Ascending aorta (tissue), 2 donors: ENCODE data around the gene AGXT2. TPM values are rescaled to one million over a fixed set of nuclear protein-coding genes. Genes with fewer than 3 reads are reported as not detected.

ENCODE experiments used
- DNase-seq, 2 donors: peaks; one replicate each; pipeline ENCODE4 v3.0.0-alpha.2; 2019; ENCODE audit warnings: low spot score in 2 of 2
- H3K27ac ChIP-seq, 2 donors: fragments of 200-600 bp; sonication (generic); one replicate each; pipeline ENCODE4 v1.5.1; 2016 to 2017; ENCODE audit warnings: mild to moderate bottlenecking in 1 of 2
- H3K27me3 ChIP-seq: fragments of 200-600 bp; sonication (generic); one replicate; pipeline ENCODE4 v1.5.1; 2017
- H3K36me3 ChIP-seq, 2 donors: fragments of 200-600 bp; sonication (generic); one replicate each; pipeline ENCODE4 v1.5.1; 2016
- H3K4me1 ChIP-seq, 2 donors: fragments of 200-600 bp; sonication (generic); one replicate each; pipeline ENCODE4 v1.5.1; 2016 to 2017; ENCODE audit warnings: mild to moderate bottlenecking in 1 of 2
- H3K4me3 ChIP-seq, 2 donors: fragments of 200-600 bp; sonication (generic); one replicate each; pipeline ENCODE4 v1.5.1; 2016 to 2017; ENCODE audit warnings: mild to moderate bottlenecking in 1 of 2
- H3K9me3 ChIP-seq, 2 donors: fragments of 200-600 bp; sonication (generic); one replicate each; pipeline ENCODE4 v1.5.1; 2016
- intact Hi-C: fragments of 100-400 bp; cut with DNase I; formaldehyde crosslinking; loops from one replicate; pipeline ENCODE4 v1.15.1; 2023
- total RNA-seq: library from RNA; depleted of rRNA; stranded (reverse); fragments of >200 nt; gene quantifications from one replicate; pipeline ENCODE4 v1.1.0, GENCODE V29; 2016
- TF ChIP-seq, protein P1 (sequence below), 3 experiments: fragments of 200-600 bp in 2 of 3; fragments of 450-650 bp in 1 of 3; sonication (generic) in 2 of 3; IDR thresholded peaks; one replicate each; pipeline ENCODE4 v1.5.1; 2016 to 2019; ENCODE audit warnings: antibody characterized with exemption in 3 of 3, mild to moderate bottlenecking in 1 of 3, moderate library complexity in 1 of 3

The AGXT2 gene
- total RNA-seq, 1 donor from 2014 or later: not detected

DNA sequence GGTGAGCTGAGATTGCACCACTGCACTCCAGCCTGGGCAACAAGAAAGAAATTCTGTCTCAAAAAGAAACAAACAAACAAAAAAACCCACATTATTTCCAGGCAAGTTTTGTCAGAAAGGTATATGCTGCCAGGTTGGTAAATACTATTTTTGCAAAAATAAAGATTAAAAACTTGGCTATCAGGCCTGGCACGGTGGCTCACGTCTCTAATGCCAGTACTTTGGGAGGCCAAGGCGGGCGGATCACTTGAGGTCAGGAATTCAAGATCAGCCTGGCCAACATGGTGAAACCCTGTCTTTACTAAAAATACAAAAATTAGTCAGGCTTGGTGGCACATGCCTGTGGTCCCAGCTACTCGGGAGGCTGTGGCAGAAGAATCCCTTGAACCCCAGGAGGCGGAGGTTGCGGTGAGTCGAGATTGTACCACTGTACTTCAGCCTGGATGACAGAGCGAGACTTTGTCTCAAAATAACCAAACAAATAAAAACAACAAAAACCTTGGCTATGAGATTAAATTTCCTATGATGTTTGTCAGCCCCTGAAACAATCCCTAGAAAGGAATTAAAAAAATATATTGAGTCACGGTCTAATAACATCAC is 22.7 kb downstream of the AGXT2 start:
- no peaks in the 10 kb centered on the region for H3K36me3 ChIP-seq
- H3K9me3 ChIP-seq: no peaks in the 10 kb centered on the region
- no peak overlapping the region for H3K27ac ChIP-seq
- TF ChIP-seq, protein P1, sequence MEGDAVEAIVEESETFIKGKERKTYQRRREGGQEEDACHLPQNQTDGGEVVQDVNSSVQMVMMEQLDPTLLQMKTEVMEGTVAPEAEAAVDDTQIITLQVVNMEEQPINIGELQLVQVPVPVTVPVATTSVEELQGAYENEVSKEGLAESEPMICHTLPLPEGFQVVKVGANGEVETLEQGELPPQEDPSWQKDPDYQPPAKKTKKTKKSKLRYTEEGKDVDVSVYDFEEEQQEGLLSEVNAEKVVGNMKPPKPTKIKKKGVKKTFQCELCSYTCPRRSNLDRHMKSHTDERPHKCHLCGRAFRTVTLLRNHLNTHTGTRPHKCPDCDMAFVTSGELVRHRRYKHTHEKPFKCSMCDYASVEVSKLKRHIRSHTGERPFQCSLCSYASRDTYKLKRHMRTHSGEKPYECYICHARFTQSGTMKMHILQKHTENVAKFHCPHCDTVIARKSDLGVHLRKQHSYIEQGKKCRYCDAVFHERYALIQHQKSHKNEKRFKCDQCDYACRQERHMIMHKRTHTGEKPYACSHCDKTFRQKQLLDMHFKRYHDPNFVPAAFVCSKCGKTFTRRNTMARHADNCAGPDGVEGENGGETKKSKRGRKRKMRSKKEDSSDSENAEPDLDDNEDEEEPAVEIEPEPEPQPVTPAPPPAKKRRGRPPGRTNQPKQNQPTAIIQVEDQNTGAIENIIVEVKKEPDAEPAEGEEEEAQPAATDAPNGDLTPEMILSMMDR (IDR thresholded peaks at IDR 0.05): no peak
- no peaks in the 10 kb centered on the region for H3K4me1 ChIP-seq
- H3K27me3 ChIP-seq: no peaks in the 10 kb centered on the region
- no peak for DNase-seq
- no peak overlapping the region for H3K4me3 ChIP-seq
- intact Hi-C loops: no loop called here

DNA sequence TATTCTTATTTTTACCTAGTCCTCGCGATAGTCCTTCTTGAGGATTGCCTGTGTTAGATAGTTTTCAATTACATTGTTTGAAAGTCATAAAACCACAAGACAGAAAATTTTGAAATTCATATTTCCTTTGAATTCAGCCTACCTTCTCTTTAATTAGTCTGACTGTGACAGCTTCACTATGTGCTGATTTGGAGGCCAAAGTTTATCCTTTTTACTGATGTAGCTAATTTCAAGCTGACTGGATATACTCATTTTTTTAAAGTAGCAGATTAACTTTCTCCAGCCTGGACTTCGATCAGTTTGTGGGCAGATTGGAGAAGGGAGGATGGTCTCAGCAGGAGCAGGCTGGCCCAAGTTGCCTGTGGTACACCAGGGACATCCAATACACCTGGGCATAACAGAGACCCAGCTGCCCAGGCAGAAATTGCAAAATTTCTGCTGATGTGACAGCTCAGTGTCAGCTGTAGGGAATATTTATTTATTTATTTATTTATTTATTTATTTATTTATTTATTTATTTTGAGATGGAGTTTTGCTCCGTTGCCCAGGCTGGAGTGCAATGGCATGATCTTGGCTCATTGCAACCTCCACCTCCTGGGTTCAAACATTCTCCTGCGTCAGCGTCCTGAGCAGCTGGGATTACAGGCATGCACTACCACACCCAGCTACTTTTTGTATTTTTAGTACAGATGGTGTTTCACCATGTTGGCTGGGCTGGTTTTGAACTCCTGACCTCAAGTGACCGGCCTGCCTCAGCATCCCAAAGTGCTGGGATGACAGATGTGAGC is 24.2 kb downstream of the AGXT2 start:
- intact Hi-C loops: no loop called here
- DNase-seq: no peak
- TF ChIP-seq, protein P1 (IDR thresholded peaks at IDR 0.05): no peak

DNA sequence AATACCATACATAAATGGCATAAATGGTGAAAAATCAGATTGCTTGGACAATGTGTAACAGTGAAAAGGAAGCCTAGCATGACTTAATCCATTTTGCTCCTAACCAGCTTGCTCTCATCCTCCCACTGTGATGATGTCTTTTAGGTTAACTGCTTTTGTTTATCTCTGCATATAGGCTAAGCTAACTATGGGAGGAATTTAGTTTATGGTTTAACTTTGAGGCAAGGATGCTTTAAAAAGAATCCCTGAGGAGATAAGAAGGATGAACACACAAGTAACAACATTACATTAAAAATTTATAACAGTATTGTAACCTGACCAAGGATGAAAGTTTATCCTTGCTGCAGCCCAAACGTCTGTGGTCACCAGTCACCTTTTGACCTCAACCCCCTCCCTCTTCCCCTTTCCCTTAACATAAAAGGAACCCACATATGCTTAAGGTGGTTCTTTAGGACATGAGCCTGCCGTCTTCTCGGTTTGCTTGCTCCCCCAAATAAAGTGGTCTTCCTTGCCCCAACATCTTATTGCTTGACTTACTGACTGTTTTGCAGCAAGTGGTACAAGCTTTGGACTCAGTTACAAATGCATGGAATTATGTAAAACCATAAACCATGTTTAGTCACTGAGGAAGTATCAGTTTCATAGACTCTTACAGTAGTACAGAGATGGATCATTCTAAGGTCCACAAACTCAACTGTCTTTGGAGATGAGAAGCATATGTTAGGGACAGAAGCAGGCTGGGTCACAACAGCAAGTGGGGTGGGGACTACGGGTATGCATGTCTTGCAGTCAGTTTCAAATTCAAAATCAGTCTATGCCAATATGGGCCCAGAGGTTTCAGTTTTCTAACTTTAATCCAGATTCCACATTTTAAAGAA is 31.3 kb downstream of the AGXT2 start:
- TF ChIP-seq, protein P1 (IDR thresholded peaks at IDR 0.05): no peak
- intact Hi-C loops: no loop called here
- H3K27ac ChIP-seq: no peak overlapping the region
- DNase-seq: no peak
- H3K36me3 ChIP-seq: no peaks in the 10 kb centered on the region
- H3K27me3 ChIP-seq: no peaks in the 10 kb centered on the region
- no peaks in the 10 kb centered on the region for H3K4me1 ChIP-seq
- no peaks in the 10 kb centered on the region for H3K9me3 ChIP-seq
- no peak overlapping the region for H3K4me3 ChIP-seq

More for the DNA sequence above, 24.2 kb downstream of the AGXT2 start:
- H3K27ac ChIP-seq: no peak overlapping the region
- H3K9me3 ChIP-seq: no peaks in the 10 kb centered on the region
- no peak overlapping the region for H3K4me3 ChIP-seq
- H3K4me1 ChIP-seq: no peaks in the 10 kb centered on the region
- H3K36me3 ChIP-seq: no peaks in the 10 kb centered on the region
- no peaks in the 10 kb centered on the region for H3K27me3 ChIP-seq

DNA sequence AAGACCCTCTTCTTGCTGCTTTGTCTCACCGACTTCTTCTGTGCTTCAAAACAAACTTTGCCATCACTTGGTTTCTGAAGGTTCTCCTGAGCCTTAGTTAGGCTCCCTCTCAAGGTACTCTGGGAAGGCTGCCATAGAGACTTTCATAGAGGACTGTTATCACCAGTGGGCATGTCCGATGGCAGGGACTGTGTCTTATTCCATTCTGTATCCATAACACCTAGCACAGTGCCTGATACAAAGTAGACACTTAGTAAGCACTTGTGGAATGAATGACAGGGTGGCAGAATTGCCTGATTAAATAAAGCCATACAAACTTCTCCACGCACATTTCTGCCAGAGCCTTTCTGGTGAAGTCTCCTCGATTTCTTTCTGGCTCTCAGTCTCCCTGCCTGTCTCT is 32.7 kb downstream of the AGXT2 start:
- no peaks in the 10 kb centered on the region for H3K4me1 ChIP-seq
- H3K9me3 ChIP-seq: no peaks in the 10 kb centered on the region
- H3K27me3 ChIP-seq: no peaks in the 10 kb centered on the region
- H3K27ac ChIP-seq: no peak overlapping the region
- intact Hi-C loops: no loop called here
- TF ChIP-seq, protein P1 (IDR thresholded peaks at IDR 0.05): no peak
- no peak for DNase-seq
- H3K36me3 ChIP-seq: no peaks in the 10 kb centered on the region
- H3K4me3 ChIP-seq: no peak overlapping the region

DNA sequence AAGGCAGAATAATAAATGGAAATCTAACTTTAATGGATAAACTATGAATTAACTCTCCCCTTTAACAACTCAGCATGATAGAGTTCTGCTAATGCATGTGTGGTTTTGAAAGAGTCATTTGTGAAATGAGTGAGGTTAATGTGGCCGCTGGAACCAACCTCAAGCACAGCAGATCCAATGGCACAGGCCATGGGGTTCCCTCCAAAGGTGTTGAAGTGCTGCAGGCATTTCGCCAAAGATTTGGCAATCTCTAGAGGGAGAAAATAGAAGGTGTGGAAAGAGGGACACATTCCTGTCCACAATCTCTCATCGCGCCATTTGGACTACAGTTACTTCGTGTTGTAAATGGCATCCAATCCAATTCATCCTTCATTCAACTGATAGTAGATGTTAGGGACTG is 35.0 kb downstream of the AGXT2 start:
- TF ChIP-seq, protein P1 (IDR thresholded peaks at IDR 0.05): no peak
- intact Hi-C loops: no loop called here
- Histone ChIP-seq H3K4me3 (no peak overlapping the region), H3K27me3 (no peaks in the 10 kb centered on the region), H3K27ac (no peak overlapping the region), H3K4me1 (no peaks in the 10 kb centered on the region), H3K9me3 (no peaks in the 10 kb centered on the region), H3K36me3 (no peaks in the 10 kb centered on the region)
- no peak for DNase-seq
